Fibroblast of mammary gland (primary cell): ENCODE data around the gene GGN.
"Not testable (repeated sequence)": the region's sequence is repeated elsewhere in the genome, so short reads cannot be mapped to it uniquely, and the experiment has no call there.

Source experiments
- DNase-seq: peaks from one replicate; pipeline ENCODE4 v3.0.0-alpha.2; 2010; ENCODE audit warnings: low read depth
- H3K4me3 ChIP-seq: 2 replicates; pipeline ENCODE4 v1.5.1; 2011; ENCODE audit warnings: low read depth, mild to moderate bottlenecking, low read length, moderate library complexity; ENCODE audit not compliant: control insufficient read depth
- CTCF ChIP-seq: conservative IDR thresholded peaks from 2 replicates; pipeline ENCODE4 v1.5.1; 2011; ENCODE audit warnings: low read depth, low read length, inconsistent platforms; ENCODE audit not compliant: control insufficient read depth, insufficient read depth

Gene GGN

GRCh38 chr19:38429055-38429810 is 41.4 kb upstream of the GGN start:
- DNase-seq: no peak
- H3K4me3 ChIP-seq: no peak overlapping the region
- TF ChIP-seq CTCF: no peak

- not testable (repeated sequence) for DNase-seq, H3K4me3 ChIP-seq
These were observed 39.3 kb upstream of the GGN start for GRCh38 chr19:38427035-38427677.

GRCh38 chr19:38425810-38426466 is 38.1 kb upstream of the GGN start, which contains the start of gene RASGRP4:
Gene RASGRP4, minus strand, starts transcription at chr19:38426219. Its CDS starts 128 bp downstream, at chr19:38426091.
- TF ChIP-seq CTCF: no peak
- no peak within 1 kb of the TSS for H3K4me3 ChIP-seq
- DNase-seq: no peak

GRCh38 chr19:38425222-38425809 is 37.5 kb upstream of the GGN start:
- no peak overlapping the region for H3K4me3 ChIP-seq
- no peak for DNase-seq
- no peak for TF ChIP-seq CTCF

- H3K4me3 ChIP-seq: no peak overlapping the region
- no peak for TF ChIP-seq CTCF
- no peak for DNase-seq
These were observed 36.4 kb upstream of the GGN start for GRCh38 chr19:38424272-38424671.

GRCh38 chr19:38422438-38422837 is 34.6 kb upstream of the GGN start:
- TF ChIP-seq CTCF: no peak
- no peak overlapping the region for H3K4me3 ChIP-seq
- DNase-seq: no peak

GRCh38 chr19:38421856-38422255 is 34.0 kb upstream of the GGN start:
- TF ChIP-seq CTCF: no peak
- DNase-seq: no peak
- no peak overlapping the region for H3K4me3 ChIP-seq
